Measurements from ENCODE around the gene PTH2R.
"Not testable (repeated sequence)": the region's sequence is repeated elsewhere in the genome, so short reads cannot be mapped to it uniquely, and the experiment has no call there.

The PTH2R gene

DNA sequence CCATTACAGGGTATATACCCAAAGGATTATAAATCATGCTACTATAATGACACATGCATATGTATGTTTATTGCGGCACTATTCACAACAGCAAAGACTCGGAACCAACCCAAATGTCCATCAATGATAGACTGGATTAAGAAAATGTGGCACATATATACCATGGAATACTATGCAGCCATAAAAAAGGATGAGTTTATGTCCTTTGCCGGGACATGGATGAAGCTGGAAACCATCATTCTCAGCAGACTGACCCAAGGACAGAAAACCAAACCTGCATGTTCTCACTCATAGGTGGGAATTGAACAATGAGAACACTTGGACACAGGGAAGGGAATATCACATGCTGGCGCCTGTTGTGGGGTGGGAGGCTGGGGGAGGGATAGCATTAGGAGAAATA is 9.8 kb upstream of the PTH2R start:
- peaks cover 6 to 16% of the 10 kb centered on the region in 2 donors for H3K9me3 ChIP-seq (replicated peaks in 1 of 2; ENCODE audit: control insufficient read depth in 2 of 2, insufficient read depth in 1 of 2, low read depth in 1 of 2, low read length in 2 of 2)
- no CpG with 5 or more reads among the region's 4 CpGs for WGBS, 2 donors (ENCODE audit: extremely low coverage in 2 of 2, insufficient read length in 2 of 2, insufficient replicate concordance in 1 of 2)

DNA sequence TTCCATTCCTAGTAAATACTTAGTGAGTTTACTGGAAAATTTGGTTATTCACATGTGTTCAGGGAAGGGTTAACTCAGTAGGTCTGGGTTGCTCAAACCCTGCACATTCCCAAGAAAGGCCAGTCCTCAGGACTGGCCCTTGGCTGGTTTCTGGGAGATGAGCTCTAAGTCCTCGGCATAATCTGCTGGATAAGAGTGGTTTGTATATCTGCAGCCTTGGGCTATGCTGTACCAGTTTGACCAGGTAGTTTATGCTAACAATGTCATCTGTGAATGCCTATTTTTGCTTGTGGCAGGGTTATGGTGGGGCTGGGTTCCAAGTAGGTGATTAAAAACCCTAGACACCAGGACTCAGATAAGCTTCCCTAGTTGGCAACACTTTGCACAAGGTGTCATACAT is 7.4 kb upstream of the PTH2R start:
- no peak for DNase-seq (ENCODE audit: low spot score)
- Histone ChIP-seq H2BK15ac (ENCODE audit: low read length) (no peak overlapping the region), H3K36me3 (replicated peaks in 1 of 2; ENCODE audit: control insufficient read depth in 2 of 2, insufficient read depth in 2 of 2, low read length in 2 of 2) (no peaks in the 10 kb centered on the region)

More for the DNA sequence above, 9.8 kb upstream of the PTH2R start:
- not testable (repeated sequence) for H3K79me1 ChIP-seq (ENCODE audit: low read depth, low read length); H3K4me3 ChIP-seq (ENCODE audit: low read length in 2 of 2); H2AK5ac ChIP-seq (ENCODE audit: low read depth, low read length); H2BK15ac ChIP-seq (ENCODE audit: low read length); DNase-seq (ENCODE audit: low spot score); H3K4me2 ChIP-seq (ENCODE audit: insufficient read depth, low read length, poor library complexity, severe bottlenecking); H2BK12ac ChIP-seq (ENCODE audit: low read length); H3K23ac ChIP-seq (ENCODE audit: low read depth, low read length, poor library complexity); H2AFZ ChIP-seq (ENCODE audit: low read length); H3K18ac ChIP-seq (ENCODE audit: low read length); H3K4ac ChIP-seq (ENCODE audit: low read length); H3K14ac ChIP-seq (ENCODE audit: low read length); H4K8ac ChIP-seq (ENCODE audit: low read depth, low read length); H3K27ac ChIP-seq (replicated peaks; ENCODE audit: low read length); H3K27me3 ChIP-seq (ENCODE audit: control insufficient read depth in 3 of 3, insufficient read depth in 3 of 3, low read depth in 1 of 3, low read length in 3 of 3); H4K91ac ChIP-seq (ENCODE audit: low read depth, low read length, poor library complexity); H3K9ac ChIP-seq (ENCODE audit: low read depth, low read length, poor library complexity); H3K36me3 ChIP-seq (replicated peaks in 1 of 2; ENCODE audit: control insufficient read depth in 2 of 2, insufficient read depth in 2 of 2, low read length in 2 of 2); H2BK5ac ChIP-seq (ENCODE audit: low read length); H3K4me1 ChIP-seq (ENCODE audit: control insufficient read depth in 2 of 2, insufficient read depth in 1 of 2, low read depth in 1 of 2, low read length in 2 of 2); H2BK120ac ChIP-seq (ENCODE audit: low read depth, low read length)

DNA sequence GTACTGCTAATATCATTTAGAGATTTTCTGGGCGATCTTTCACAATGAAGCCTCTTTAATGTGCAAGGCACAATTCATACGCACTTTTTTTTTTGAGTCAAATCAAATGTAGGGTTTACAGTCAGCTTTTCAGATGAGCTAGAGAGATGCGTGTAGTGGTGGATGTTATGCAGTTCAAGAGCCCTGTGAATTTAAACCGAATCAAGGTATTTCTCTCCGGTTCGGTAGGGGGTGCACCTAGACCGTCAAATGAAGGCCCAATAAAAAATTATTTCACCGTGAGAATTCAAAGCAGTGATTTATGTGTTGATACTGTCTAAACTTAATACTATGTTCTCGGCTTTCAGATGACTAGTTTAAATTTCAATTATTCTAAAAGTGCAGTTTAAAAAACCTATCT is 1.1 kb downstream of the PTH2R start:
- H4K91ac ChIP-seq (ENCODE audit: low read depth, low read length, poor library complexity), result no peak overlapping the region
- H3K4me1 ChIP-seq (ENCODE audit: control insufficient read depth in 2 of 2, insufficient read depth in 1 of 2, low read depth in 1 of 2, low read length in 2 of 2), result peaks cover 0 to 2% of the 10 kb centered on the region in 2 donors
- H2BK5ac ChIP-seq (ENCODE audit: low read length), result no peak overlapping the region
- no peak overlapping the region for H2AFZ ChIP-seq (ENCODE audit: low read length)
- no CpG with 5 or more reads among the region's 9 CpGs for WGBS, 2 donors (ENCODE audit: extremely low coverage in 2 of 2, insufficient read length in 2 of 2, insufficient replicate concordance in 1 of 2)
- H3K14ac ChIP-seq (ENCODE audit: low read length), result no peak overlapping the region
- no peak overlapping the region for H3K4me2 ChIP-seq (ENCODE audit: insufficient read depth, low read length, poor library complexity, severe bottlenecking)
- H3K36me3 ChIP-seq (replicated peaks in 1 of 2; ENCODE audit: control insufficient read depth in 2 of 2, insufficient read depth in 2 of 2, low read length in 2 of 2), result no peaks in the 10 kb centered on the region
- no peaks in the 10 kb centered on the region for H3K79me1 ChIP-seq (ENCODE audit: low read depth, low read length)
- H3K9ac ChIP-seq (ENCODE audit: low read depth, low read length, poor library complexity), result no peak overlapping the region
- H3K4me3 ChIP-seq (ENCODE audit: low read length in 2 of 2), result no peak overlapping the region
- no peak overlapping the region for H3K23ac ChIP-seq (ENCODE audit: low read depth, low read length, poor library complexity)
- H2AK5ac ChIP-seq (ENCODE audit: low read depth, low read length), result no peak overlapping the region
- no peak overlapping the region for H3K27ac ChIP-seq (replicated peaks; ENCODE audit: low read length)
- H3K27me3 ChIP-seq (ENCODE audit: control insufficient read depth in 3 of 3, insufficient read depth in 3 of 3, low read depth in 1 of 3, low read length in 3 of 3), result peaks cover 2 to 48% (median 12%) of the 10 kb centered on the region in 3 experiments
- DNase-seq (ENCODE audit: low spot score), result peak; percentile 5
- H2BK120ac ChIP-seq (ENCODE audit: low read depth, low read length), result no peak overlapping the region
- H2BK15ac ChIP-seq (ENCODE audit: low read length), result no peak overlapping the region
- H3K4ac ChIP-seq (ENCODE audit: low read length), result no peak overlapping the region
- no peak overlapping the region for H2BK12ac ChIP-seq (ENCODE audit: low read length)
- no peaks in the 10 kb centered on the region for H3K9me3 ChIP-seq (replicated peaks in 1 of 2; ENCODE audit: control insufficient read depth in 2 of 2, insufficient read depth in 1 of 2, low read depth in 1 of 2, low read length in 2 of 2)
- no peak overlapping the region for H3K18ac ChIP-seq (ENCODE audit: low read length)
- H4K8ac ChIP-seq (ENCODE audit: low read depth, low read length), result no peak overlapping the region

More for the DNA sequence above, 7.4 kb upstream of the PTH2R start:
- Histone ChIP-seq H2BK12ac (ENCODE audit: low read length) (no peak overlapping the region), H3K9me3 (replicated peaks in 1 of 2; ENCODE audit: control insufficient read depth in 2 of 2, insufficient read depth in 1 of 2, low read depth in 1 of 2, low read length in 2 of 2) (peaks cover 6% of the 10 kb centered on the region in 2 donors), H2AK5ac (ENCODE audit: low read depth, low read length) (no peak overlapping the region), H3K9ac (ENCODE audit: low read depth, low read length, poor library complexity) (no peak overlapping the region), H2AFZ (ENCODE audit: low read length) (no peak overlapping the region), H3K4me1 (ENCODE audit: control insufficient read depth in 2 of 2, insufficient read depth in 1 of 2, low read depth in 1 of 2, low read length in 2 of 2) (no peaks in the 10 kb centered on the region), H4K91ac (ENCODE audit: low read depth, low read length, poor library complexity) (no peak overlapping the region), H3K4me2 (ENCODE audit: insufficient read depth, low read length, poor library complexity, severe bottlenecking) (no peak overlapping the region), H2BK5ac (ENCODE audit: low read length) (no peak overlapping the region), H3K4me3 (ENCODE audit: low read length in 2 of 2) (no peak overlapping the region), H2BK120ac (ENCODE audit: low read depth, low read length) (no peak overlapping the region), H3K4ac (ENCODE audit: low read length) (no peak overlapping the region), H3K27me3 (ENCODE audit: control insufficient read depth in 3 of 3, insufficient read depth in 3 of 3, low read depth in 1 of 3, low read length in 3 of 3) (peaks cover 0 to 8% (median 0%) of the 10 kb centered on the region in 3 experiments), H3K27ac (replicated peaks; ENCODE audit: low read length) (no peak overlapping the region), H3K14ac (ENCODE audit: low read length) (no peak overlapping the region), H3K23ac (ENCODE audit: low read depth, low read length, poor library complexity) (no peak overlapping the region), H4K8ac (ENCODE audit: low read depth, low read length) (no peak overlapping the region), H3K18ac (ENCODE audit: low read length) (no peak overlapping the region), H3K79me1 (ENCODE audit: low read depth, low read length) (no peaks in the 10 kb centered on the region)
- WGBS, 2 donors (ENCODE audit: extremely low coverage in 2 of 2, insufficient read length in 2 of 2, insufficient replicate concordance in 1 of 2), result no CpG with 5 or more reads among the region's 1 CpG

DNA sequence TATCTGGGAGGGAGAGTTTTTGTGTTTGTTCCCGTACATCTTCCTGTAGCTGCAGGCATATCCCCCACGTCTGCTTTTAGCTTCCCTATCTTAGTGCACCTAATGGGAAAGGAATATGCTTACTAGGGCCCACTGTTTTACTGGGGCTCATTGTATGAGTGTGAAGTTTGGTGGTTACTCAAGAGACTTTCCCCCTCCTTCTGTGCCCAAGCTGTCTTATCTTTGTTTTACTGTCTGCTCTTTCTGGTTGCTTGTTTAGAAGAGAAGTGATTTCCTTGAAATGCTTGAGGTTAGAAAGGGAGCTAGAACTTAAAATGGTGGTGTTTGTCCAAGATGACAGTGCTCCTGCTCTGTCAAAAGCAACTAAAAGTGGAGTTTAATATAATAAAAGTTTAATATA is 7.3 kb downstream of the PTH2R start:
- H3K4me1 ChIP-seq (ENCODE audit: control insufficient read depth in 2 of 2, insufficient read depth in 1 of 2, low read depth in 1 of 2, low read length in 2 of 2), result no peaks in the 10 kb centered on the region
- no peak overlapping the region for H3K4me3 ChIP-seq (ENCODE audit: low read length in 2 of 2)
- H3K23ac ChIP-seq (ENCODE audit: low read depth, low read length, poor library complexity), result no peak overlapping the region
- H3K36me3 ChIP-seq (replicated peaks in 1 of 2; ENCODE audit: control insufficient read depth in 2 of 2, insufficient read depth in 2 of 2, low read length in 2 of 2), result no peaks in the 10 kb centered on the region
- no peak overlapping the region for H2BK15ac ChIP-seq (ENCODE audit: low read length)
- no peak overlapping the region for H2AFZ ChIP-seq (ENCODE audit: low read length)
- H2BK12ac ChIP-seq (ENCODE audit: low read length), result no peak overlapping the region
- H2BK5ac ChIP-seq (ENCODE audit: low read length), result no peak overlapping the region
- H3K27ac ChIP-seq (replicated peaks; ENCODE audit: low read length), result no peak overlapping the region
- no peak overlapping the region for H3K4me2 ChIP-seq (ENCODE audit: insufficient read depth, low read length, poor library complexity, severe bottlenecking)
- H4K8ac ChIP-seq (ENCODE audit: low read depth, low read length), result no peak overlapping the region
- no CpG with 5 or more reads among the region's 2 CpGs for WGBS, 2 donors (ENCODE audit: extremely low coverage in 2 of 2, insufficient read length in 2 of 2, insufficient replicate concordance in 1 of 2)
- no peak overlapping the region for H2BK120ac ChIP-seq (ENCODE audit: low read depth, low read length)
- no peak overlapping the region for H3K18ac ChIP-seq (ENCODE audit: low read length)
- H3K79me1 ChIP-seq (ENCODE audit: low read depth, low read length), result no peaks in the 10 kb centered on the region
- no peak overlapping the region for H3K4ac ChIP-seq (ENCODE audit: low read length)
- H3K9me3 ChIP-seq (replicated peaks in 1 of 2; ENCODE audit: control insufficient read depth in 2 of 2, insufficient read depth in 1 of 2, low read depth in 1 of 2, low read length in 2 of 2), result peaks cover 0 to 2% of the 10 kb centered on the region in 2 donors
- H3K27me3 ChIP-seq (ENCODE audit: control insufficient read depth in 3 of 3, insufficient read depth in 3 of 3, low read depth in 1 of 3, low read length in 3 of 3), result no peaks in the 10 kb centered on the region
- no peak overlapping the region for H3K9ac ChIP-seq (ENCODE audit: low read depth, low read length, poor library complexity)
- DNase-seq (ENCODE audit: low spot score), result no peak
- H3K14ac ChIP-seq (ENCODE audit: low read length), result no peak overlapping the region
- no peak overlapping the region for H4K91ac ChIP-seq (ENCODE audit: low read depth, low read length, poor library complexity)
- H2AK5ac ChIP-seq (ENCODE audit: low read depth, low read length), result no peak overlapping the region
